WI38 (cell line): ENCODE measurements around the gene MAP3K14.

Experiments used
- H3K4me3 ChIP-seq: 2 replicates; pipeline ENCODE4 v1.5.1; 2011; ENCODE audit warnings: low read depth, mild to moderate bottlenecking, control low read depth, low read length
- CTCF ChIP-seq: IDR thresholded peaks from 2 replicates; pipeline ENCODE4 v1.5.1; 2012; ENCODE audit warnings: low read depth, mild to moderate bottlenecking, control low read depth, low read length

The MAP3K14 gene

DNA sequence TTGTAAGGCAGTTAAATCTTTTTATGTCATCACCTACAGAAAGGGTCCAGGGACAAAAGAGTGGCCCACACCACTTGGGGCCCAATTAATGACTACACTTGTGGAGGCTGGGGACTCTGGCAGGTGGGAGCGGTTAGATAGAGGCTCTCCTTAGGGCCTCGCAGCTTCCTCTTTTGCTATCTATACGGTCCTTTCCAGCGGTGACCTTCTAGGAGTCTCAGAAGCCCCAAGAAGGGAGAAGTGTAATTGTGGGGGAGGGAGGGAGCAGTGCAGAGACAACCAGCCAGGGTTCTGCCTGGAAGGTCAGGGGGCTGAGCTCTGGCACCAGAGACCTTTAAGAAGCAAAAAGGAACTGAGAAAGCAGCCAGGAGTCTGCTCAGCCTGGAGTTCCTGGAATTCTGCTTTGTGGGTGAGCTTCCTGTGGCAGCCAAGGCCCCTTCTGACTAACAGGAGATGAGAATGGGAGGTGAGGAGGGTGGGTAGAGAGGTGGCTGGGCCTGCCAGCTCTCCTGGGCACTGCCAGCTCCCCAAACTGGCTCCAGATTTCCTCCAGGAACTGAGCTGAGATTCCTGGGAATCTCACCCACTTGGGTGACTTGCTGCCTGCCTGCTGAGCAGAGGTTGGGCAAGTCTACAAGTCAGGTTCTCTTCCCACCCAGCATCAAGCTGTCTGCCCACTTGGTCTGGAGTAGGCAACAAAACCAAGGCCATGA is 16.3 kb upstream of the MAP3K14 start:
- no peak for TF ChIP-seq CTCF
- H3K4me3 ChIP-seq = no peak overlapping the region

- no peak for TF ChIP-seq CTCF
- no peak overlapping the region for H3K4me3 ChIP-seq
Measured at GRCh38 chr17:45332505-45332904, 15.7 kb upstream of the MAP3K14 start.

- no peak for TF ChIP-seq CTCF
Measured at GRCh38 chr17:45326626-45327025, 9.8 kb upstream of the MAP3K14 start.

GRCh38 chr17:45325810-45326209 is 9.0 kb upstream of the MAP3K14 start:
- H3K4me3 ChIP-seq = no peak overlapping the region
- TF ChIP-seq CTCF = no peak

More at GRCh38 chr17:45326626-45327025, 9.8 kb upstream of the MAP3K14 start:
- H3K4me3 ChIP-seq = no peak overlapping the region

- TF ChIP-seq CTCF = no peak
- H3K4me3 ChIP-seq = no peak overlapping the region
Measured at GRCh38 chr17:45324336-45324735, 7.5 kb upstream of the MAP3K14 start.

- TF ChIP-seq CTCF = no peak
- H3K4me3 ChIP-seq = no peak overlapping the region
Measured at GRCh38 chr17:45322168-45322567, 5.3 kb upstream of the MAP3K14 start.

DNA sequence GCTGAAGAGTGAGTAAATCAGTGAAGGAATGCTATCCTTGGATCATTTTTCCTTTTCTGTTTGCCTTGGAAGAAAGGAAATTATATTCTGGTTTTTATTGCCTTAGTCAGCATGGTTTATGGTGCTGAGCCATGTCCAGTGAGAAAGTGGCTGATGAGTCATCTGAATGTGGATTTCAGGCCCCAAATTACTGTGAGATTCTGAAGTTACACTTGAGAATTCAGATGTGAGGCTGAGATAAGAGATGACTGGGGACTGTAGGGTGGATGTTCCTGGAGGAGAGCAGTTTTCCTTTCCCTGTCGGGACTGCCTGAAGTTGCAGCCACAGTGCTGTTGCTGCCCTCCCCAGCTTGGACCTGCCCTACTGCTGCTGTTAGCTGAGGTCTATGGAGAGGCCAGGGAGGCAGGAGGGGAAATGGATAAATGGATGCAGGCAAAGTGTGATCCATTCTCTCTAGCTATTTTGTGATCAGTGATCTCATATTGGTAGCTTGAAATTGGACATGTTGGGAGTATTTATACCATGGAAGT is 4.2 kb upstream of the MAP3K14 start:
- TF ChIP-seq CTCF = no peak
- no peak overlapping the region for H3K4me3 ChIP-seq
